NCI-H524 (cell line): ENCODE results near the gene BRPF3.

Experiments
- DNase-seq, 2 experiments: peaks; one replicate each; lab custom pipeline; 2025; lab: John Stamatoyannopoulos, UW

The BRPF3 gene

DNA sequence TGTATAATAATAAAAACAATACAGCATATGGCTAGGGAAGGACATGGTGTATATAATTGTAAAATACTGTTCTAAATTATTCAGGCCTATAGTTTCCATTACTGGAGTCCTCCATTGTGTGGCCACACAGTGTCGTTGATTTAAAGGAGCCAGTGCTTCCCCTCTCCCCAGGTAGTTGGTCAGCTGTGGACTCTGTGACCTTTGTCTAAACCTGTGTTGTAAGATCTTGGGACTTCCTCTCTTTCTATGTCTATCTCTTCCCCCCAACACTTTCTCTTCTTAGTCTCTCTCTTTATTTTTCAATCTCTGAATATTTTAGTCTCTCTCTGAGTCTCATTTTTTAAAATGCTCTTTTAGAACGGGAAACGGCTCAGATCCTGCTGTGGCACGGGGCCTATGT, 35.6 kb downstream of the BRPF3 start:
- no peak for DNase-seq

- DNase-seq, result no peak
Observed at GRCh38 chr6:36235309-36235708, 38.8 kb downstream of the BRPF3 start.

GRCh38 chr6:36235862-36236261, 39.3 kb downstream of the BRPF3 start:
- no peak for DNase-seq

DNA sequence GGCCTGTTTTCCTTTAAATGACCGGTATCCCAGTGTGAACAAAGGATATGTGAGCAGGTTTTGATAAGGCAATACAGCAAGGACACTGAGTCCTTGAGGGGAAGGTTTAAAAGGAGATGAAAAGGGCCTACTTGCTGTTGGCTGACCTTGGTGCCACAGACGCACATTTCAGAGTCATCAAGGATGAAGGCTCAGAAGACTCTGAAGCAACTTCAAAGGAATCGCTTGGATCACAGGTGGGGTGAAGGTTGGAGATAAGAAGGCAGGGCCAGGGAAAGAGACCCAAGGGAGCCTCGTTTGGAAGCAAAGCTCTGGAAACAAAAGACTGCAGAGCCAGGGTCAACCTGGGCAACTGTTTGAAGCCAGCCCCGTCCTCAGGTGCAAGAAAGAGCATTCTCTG, 43.2 kb downstream of the BRPF3 start:
- DNase-seq, result no peak

DNA sequence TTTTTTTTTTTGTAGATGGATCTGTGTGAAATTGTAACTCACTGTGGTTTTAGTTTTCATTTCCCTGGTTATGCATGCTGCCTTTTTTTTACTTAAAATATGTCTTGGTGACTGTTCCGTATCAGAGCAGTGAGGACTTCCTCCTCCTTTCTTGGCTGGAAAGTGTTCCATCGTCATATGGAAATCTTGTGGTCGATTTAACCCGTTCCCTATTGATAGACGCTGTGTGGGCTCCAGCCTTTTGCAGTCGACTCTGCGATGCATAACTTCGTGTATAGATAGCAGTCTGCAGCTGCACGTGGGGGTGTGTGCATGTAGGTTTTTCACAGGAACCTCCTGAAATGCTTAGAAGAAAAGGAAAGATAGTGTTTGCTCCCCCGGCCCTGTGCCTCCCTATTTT, 45.2 kb downstream of the BRPF3 start:
- no peak for DNase-seq

DNA sequence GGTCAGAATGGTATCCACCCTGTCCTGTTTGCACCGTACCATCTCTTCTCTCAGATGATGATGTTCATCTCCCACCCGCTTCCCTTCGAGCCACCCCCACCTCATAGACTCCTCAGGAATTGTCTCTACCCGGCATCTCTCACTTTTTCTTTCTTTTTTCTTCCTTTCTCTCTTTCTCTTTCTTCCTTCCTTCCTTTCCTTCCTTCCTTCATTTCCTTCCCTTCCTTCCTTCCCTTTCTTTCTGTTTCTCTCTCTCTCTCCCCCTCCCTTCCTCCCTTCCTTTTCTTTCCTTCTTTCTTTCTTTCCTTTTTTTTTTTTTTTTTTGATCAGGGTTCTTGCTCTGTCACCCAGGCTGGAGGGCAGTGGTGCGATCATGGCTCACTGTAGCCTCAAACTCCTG, 45.6 kb downstream of the BRPF3 start:
- no peak for DNase-seq

DNA sequence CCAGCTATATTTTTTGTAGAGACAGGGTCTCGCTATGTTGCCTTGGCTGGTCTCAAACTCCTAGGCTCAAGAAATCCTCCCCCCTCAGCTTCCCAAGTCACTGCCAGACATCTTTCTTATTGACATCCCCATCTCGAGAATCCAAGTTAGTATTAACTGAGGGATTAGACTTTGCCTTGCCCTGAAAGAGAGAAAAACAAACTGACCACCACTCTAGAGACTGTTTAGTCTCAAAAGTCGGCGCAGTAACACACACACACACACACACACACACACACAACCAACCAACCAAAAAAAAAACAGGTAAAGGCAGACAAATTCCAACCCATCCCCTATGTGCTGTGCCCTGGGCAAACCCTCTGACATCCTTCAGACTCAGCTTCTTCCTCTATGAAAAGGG, 46.1 kb downstream of the BRPF3 start:
- DNase-seq, result no peak

- no peak for DNase-seq
Observed at GRCh38 chr6:36243562-36244212, 47.1 kb downstream of the BRPF3 start.

DNA sequence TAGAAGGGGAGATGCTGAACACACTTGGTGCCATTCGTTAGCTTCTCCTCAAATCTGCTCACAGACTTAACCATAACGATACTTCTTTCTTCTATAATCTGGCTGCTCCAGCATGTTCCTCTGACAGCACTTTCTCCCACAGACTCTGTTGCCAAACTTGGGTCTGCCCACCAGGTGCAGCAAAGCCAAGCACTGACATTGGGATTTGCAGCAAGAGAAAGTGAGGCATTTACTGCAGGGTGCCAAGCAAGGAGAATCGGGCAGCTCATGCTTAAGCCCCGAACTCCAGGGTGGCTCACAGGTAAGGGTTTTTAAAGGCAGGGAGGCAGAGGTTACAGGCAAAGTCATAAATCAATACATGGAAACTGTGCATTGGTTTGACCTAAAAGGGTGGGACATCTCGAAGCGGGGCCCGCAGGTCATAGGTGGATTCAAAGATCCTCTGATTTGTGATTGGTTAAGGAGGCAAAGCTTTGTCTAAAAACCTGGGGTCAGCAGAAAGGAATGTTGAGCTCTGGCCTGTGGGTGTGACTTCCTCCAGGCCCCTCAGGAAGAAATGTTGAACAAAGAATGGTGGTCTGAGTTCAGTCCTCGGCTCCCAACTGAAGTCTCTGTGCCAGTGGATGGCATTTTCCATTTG, 48.2 kb downstream of the BRPF3 start:
- no peak for DNase-seq

- no peak for DNase-seq
Observed at GRCh38 chr6:36245572-36246061, 49.1 kb downstream of the BRPF3 start.

DNA sequence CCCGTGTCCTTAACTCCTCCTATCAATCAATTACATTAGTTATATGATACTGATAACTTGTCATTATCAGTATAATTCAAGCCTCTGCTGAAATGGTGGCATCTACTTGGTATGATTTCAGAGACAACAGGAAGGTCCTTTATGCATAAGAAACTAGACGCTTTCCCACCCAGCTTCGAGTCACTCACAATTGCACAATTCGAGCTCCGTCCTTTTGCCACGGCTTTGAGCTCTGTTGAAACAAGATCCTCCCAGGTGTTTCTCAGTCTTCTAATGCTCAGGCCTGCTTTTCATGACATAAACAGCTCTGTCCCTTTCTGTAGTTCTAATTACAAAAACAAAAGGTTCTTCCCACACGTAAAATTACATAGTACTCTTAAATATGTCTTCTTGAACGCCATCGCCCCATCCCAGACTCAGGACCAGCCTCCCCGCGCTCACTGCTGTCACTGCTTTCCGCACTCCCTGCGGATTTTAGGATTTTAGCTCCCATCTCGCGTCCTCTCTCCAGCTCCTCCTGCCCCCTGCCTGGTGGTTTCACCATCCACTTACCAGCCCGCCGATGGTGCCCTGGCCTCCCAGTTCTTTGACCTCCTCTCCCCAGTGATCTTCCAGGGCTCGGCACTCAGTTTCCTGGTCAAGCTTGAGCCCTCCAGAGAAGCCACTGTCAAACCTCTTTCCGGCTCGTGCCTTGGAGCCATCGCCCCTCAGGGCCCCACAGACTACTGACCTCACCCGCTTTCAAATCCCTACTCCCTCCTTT, 50.1 kb downstream of the BRPF3 start:
- DNase-seq, result no peak

DNA sequence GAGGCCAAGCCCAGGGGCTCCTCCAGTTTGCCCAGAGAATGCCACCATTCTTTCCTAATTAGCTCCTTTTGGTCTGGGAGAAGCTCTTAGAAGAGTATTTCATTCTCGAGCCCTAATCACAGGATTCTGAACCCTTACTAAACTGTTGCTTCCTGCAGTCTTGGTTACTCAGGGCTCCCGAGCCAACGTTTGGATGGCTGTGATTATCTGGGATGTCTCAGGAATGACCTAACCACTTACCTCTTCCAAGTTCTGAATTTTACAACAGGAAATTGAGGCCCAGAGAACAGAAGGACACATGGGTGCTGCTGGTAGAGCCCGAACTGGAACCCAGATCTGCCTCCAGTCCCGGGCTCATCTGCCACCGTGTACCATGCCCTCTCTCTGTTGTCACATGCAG, 51.1 kb downstream of the BRPF3 start:
- no peak for DNase-seq

DNA sequence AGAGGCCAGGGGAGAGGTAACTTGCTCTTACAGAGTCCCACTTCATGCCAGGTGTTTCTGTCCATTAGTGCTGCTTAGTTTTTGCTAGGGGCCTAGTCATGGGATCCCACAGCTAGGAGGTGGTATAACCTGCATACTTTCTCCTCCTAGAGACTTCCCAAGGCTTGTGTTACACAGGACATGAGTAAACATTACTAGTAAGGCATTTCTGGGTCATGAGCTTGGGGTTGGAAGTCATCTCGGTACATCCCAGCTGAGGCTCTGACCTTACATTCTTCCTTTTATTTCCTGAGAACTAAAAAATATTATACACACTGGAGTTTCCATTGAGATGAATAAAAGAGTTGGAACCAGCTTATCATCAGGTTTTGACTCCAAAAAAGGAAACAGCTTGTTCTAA, 52.4 kb downstream of the BRPF3 start:
- DNase-seq, result no peak

- DNase-seq, result no peak
Observed at GRCh38 chr6:36249536-36249935, 53.0 kb downstream of the BRPF3 start.

DNA sequence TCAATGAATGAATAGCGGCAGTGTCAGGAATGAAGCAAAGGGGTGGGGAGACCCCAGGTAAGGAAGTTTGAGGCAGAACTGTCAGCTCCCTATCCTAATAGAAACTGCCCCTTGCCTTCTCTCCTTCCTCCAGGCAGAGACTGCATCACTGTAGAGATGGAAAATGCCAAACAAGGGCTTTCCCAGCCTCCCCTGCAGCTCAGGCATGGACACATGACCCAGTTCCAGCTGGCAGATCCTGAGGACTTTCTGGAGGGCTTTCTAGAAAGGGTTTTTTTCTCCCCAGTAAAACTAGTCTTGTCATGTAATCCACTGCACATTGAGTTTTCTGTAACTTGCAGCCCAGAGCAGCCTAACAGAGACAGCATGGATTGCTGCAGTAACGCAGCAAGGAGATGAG, 55.5 kb downstream of the BRPF3 start:
- no peak for DNase-seq

- DNase-seq, result no peak
Observed at GRCh38 chr6:36263390-36264000, 67.0 kb downstream of the BRPF3 start.

DNA sequence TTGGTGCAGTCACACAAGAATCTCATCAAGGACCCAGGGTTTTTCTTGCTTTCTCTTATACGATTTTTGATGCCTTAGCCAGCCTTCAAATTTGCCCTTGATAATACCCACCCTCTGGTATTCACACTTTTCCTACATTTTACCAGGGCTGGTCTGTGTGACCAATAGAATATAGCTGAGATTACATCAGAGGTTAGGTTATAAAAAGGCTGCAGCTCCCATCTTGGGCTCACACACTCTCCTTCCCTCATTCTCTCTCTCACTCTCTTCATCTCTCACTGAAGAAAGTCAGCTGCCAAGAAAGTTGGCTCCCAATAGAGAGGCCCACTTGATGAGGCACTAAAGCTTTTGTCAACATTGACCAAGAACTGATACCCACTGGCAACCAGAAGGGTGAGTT, 69.2 kb downstream of the BRPF3 start:
- no peak for DNase-seq

DNA sequence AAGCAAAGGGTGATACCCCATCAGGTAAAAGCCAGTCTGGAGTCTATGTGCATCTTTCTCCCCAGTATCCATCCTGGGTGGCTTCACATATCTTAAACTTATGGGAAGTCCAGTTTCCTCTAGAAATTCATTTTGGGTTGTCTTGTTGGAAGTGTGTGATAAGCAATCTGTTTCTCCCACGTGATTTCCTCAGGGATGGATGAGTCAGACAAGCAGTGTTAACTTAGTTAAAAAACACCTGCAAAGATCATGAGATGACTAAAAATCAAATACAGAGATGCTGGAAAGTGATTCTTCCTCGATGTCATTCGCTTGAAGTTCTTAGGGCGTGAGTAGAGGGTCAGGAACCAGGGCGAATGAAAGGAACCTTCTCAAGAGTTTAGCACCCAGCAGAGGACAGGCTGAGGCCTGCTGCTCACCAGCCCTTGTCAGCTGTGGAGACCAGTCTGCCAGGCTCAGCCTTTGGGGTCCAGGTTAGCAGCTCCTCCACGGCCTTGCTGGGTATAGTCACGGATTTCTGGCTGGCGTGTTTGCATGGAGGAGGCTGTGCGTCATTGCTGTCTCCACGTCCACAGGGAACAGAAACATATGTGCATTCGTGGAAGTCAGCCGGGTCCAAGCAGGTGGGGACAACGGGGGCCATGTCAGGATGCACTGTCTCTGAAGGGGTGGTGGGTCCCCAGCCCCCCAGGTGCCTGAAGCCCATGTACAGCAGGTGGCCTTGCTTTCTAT, 70.5 kb downstream of the BRPF3 start:
- DNase-seq, result no peak

DNA sequence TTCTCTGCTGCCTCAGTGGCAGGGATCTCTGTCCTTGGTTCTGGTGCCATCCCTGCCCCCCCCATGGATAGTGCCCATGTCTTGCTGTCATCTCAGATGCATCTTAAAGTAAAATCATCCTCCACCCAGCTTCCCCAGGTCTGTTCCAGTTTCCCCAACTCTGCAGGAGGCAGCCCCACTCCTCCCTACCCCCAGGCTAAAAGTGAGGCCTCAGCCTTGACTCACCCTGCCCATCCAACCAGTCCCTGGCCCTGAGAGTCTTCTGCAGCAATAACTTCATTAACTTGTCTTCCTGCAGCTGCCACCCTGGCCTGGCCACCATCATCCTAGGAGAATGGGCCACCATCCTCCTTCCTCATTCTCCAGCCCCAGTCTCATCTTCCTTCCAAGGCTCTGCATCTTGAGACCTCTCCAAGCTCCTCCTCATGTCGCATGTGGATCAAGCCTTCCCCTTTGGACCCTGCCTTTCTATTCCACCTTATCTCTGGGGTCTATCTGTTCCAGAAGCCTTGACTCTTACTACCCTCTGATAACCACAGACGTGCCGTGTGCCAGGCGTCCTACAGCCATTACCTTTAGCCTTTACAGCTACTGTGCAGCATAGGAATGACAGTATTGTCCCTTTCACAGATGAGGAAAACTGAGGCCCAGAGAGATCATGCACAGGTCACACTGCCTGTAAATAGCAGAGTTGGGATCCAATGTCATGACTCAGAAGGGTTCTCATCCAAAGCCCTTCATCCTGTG, 71.4 kb downstream of the BRPF3 start:
- no peak for DNase-seq

DNA sequence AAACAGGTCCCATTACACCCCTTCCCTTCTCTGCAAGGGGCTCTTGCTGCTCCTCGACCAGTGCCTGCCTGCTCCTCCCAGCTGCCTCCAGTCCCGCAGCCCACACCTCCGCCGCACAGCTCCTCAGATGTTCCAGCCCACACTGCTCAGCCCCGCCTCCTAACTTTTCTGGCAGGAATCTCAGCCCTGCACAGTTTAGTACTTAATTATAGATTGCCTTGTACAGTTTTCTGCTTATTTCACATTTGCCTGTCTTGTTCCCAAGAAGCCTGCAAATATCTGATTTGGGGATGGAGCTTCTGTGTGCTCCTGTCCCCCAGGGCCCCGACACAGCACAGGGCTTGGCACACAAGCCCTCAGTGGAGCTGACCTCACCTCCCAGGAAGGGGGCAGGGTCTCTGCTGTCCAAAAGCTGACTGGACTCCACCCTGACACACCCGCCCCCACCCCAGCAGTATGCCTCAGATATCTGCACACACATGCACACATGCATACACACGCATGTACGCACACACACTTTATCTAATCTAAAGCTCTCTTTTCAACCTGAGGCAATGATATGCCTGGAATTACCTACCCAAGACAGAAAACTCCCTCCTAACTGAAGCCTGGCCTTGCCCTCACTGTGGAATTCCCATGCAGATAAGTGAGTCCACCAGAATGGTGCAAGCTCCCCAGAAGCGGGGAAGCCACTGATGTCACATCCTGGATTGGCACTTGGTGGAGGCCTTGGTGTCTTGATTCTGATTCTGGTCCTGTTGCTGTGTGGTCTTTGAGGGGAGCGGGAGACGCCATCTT, 72.1 kb downstream of the BRPF3 start:
- no peak for DNase-seq
